Thymus (tissue), 11 donors: Measurements from ENCODE around the gene DUSP2. TPM values are rescaled to one million over a fixed set of nuclear protein-coding genes. Genes with fewer than 3 reads are reported as not detected.
"Not testable (repeated sequence)": the region's sequence is repeated elsewhere in the genome, so short reads cannot be mapped to it uniquely, and the experiment has no call there.

Source experiments
- DNase-seq, 9 donors: peaks; one replicate each; pipeline ENCODE4 v3.0.0-alpha.2; 2013; ENCODE audit warnings: low spot score in 9 of 9, low read depth in 6 of 9, missing footprints in 1 of 9
- H3K27ac ChIP-seq, 2 donors: one replicate each; pipeline ENCODE4 v1.5.1; 2013; ENCODE audit warnings: control low read depth in 1 of 2, low read depth in 1 of 2, low read length in 1 of 2, mild to moderate bottlenecking in 1 of 2, moderate library complexity in 1 of 2
- H3K27me3 ChIP-seq, 2 donors: one replicate each; pipeline ENCODE4 v1.5.1; 2013; ENCODE audit warnings: low read length in 1 of 2; ENCODE audit not compliant: control insufficient read depth in 2 of 2, insufficient read depth in 1 of 2
- H3K36me3 ChIP-seq, 2 donors: one replicate each; pipeline ENCODE4 v1.5.1; 2013; ENCODE audit warnings: low read length in 1 of 2, mild to moderate bottlenecking in 1 of 2, moderate library complexity in 1 of 2; ENCODE audit not compliant: control insufficient read depth in 2 of 2, insufficient read depth in 2 of 2
- H3K4me1 ChIP-seq, 2 donors: one replicate each; pipeline ENCODE4 v1.5.1; 2013; ENCODE audit warnings: low read length in 2 of 2; ENCODE audit not compliant: control insufficient read depth in 2 of 2, insufficient read depth in 2 of 2
- H3K4me3 ChIP-seq, 2 donors: one replicate each; pipeline ENCODE4 v1.5.1; 2013; ENCODE audit warnings: low read length in 2 of 2, control low read depth in 1 of 2, mild to moderate bottlenecking in 1 of 2
- H3K9me3 ChIP-seq, 2 donors: one replicate each; pipeline ENCODE4 v1.5.1; 2013; ENCODE audit warnings: low read length in 1 of 2, mild to moderate bottlenecking in 1 of 2; ENCODE audit not compliant: control insufficient read depth in 2 of 2, insufficient read depth in 1 of 2
- WGBS: extraction: QIAGEN DNeasy Blood & Tissue Kit; methylation state at CpG from one replicate; pipeline ENCODE4 v1.1.7; 2013; 5-methylcytosine and 5-hydroxymethylcytosine counted together
- polyA plus RNA-seq: library from polyadenylated mRNA; stranded (reverse); fragments of 200-250 nt; gene quantifications from one replicate; pipeline ENCODE4 v1.2.3, GENCODE V29; 2013
- total RNA-seq: library from RNA; stranded (reverse); fragments of 120-200 nt; gene quantifications from one replicate; pipeline ENCODE4 v1.2.4, GENCODE V29; 2013
- donor health status: healthy.

Gene DUSP2
- total and polyA plus RNA-seq, 2 donors = 60.0 to 208 TPM

DNA sequence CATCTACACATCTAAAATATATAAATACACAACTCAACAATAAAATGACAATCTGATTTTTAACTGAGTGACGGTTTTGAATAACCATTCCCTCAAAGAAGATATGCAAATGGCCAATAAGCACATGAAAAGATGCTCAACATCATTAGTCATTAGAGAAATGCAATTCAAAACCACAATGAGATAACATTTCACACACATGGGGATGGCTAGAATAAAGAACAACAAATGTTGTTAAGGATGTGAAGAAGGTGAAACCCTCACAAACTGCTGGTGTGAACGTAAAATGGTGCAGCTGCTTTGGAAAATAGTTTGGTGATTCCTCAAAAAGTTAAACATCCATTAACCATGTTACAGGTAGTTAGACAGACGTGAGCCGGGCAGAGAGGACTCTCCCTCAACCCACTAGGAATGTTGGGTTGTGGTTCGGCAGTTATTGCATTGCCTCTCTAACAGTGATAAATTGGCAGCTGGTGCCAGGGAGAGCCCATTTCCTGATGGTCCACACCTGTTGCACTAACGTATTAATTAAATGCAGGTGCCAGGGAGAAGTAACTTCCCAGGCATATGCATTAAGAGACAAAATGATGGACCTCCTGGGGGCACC, 22.3 kb upstream of the DUSP2 start:
- H3K27ac ChIP-seq = no peak overlapping the region
- no peak overlapping the region for H3K4me3 ChIP-seq
- WGBS = 35% methylated on average over 6 of the region's 6 CpGs
- DNase-seq = no peak
- no peaks in the 10 kb centered on the region for H3K27me3 ChIP-seq
- no peaks in the 10 kb centered on the region for H3K36me3 ChIP-seq
- H3K9me3 ChIP-seq = peaks cover 0 to 7% of the 10 kb centered on the region in 2 donors
- peaks cover 33 to 49% of the 10 kb centered on the region in 2 donors for H3K4me1 ChIP-seq

DNA sequence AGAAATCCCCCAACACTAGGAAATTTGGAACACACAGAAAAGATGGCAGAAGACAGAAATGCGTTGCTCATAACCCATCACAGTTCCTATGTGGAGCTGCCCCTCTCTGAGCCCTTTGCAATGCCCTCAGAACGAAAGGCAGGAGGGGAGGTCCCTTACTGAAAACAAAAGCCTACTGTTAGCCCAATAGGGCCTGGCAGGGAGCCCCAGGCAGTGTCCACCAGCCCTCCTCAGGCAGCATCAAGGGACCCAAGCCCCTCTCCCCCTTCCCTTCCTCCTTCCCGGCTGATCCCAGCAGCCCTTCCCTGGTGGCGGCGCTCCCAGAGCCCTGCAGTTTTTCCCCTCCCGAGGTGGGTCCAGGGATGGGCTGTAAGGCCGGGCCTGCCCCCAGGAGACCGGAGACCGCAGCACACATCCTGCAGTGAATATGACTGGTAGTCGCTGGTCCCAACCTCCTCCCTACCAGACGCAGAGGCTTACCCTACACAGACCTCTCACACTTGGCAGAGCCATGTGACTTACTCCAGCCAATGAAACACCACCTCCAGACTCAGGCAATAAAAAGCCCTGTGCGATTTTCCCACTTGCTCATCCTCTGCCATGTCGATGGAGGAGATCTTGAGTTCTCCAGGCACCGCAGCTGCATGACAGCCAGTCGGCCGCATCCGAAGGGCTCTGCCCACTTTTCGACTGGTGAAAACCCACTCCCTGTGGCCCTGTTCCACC, 19.4 kb upstream of the DUSP2 start:
- 73% methylated on average over 18 of the region's 18 CpGs for WGBS
- peak in 5 of 9 donors; percentile 47 to 89 (median 74) for DNase-seq
- Histone ChIP-seq H3K9me3 (peaks cover 0 to 11% of the 10 kb centered on the region in 2 donors), H3K27ac (peak overlapping the region; percentile 95 to 99), H3K4me1 (peaks cover 46 to 66% of the 10 kb centered on the region in 2 donors), H3K27me3 (no peaks in the 10 kb centered on the region), H3K36me3 (no peaks in the 10 kb centered on the region), H3K4me3 (peak overlapping the region; percentile 36 to 48)

DNA sequence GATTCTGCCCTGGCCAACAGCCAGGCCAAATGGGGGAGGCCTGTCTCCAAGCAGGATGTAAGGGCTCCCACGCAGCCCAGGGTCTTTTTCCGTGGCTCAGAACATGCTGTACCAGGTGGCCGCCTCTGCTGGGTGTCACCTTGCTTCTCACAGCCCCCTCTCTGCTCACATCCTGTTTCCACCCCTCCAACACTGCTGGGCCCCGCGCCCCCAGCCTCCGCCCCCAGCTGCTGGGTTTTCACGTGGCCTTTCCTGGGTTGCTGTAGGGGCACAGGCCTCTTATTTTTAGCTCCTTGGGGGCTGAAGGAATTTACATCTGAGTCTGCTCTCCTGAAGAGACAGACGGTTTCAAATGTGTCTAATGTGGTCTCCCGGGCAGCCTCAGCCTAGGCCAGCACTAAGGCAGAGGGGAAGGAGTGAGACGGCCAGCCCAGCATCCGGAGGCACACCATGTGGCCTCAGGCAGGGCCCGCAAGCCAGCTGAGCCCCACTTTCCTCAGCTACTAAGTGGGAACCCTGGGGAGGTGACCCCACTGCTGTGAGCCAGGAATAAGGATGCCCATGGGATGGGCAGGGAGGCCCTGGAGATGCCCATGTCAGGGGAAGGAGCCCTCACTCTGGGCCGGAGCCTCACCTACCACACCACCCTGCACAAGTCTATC, 18.7 kb upstream of the DUSP2 start:
- no peaks in the 10 kb centered on the region for H3K36me3 ChIP-seq
- H3K27me3 ChIP-seq = no peaks in the 10 kb centered on the region
- peak overlapping the region; percentile 95 to 99 for H3K27ac ChIP-seq
- peak overlapping the region; percentile 36 to 48 for H3K4me3 ChIP-seq
- peaks cover 53 to 73% of the 10 kb centered on the region in 2 donors for H3K4me1 ChIP-seq
- 9% methylated on average over 13 of the region's 13 CpGs for WGBS
- DNase-seq = peak in 6 of 9 donors; percentile 75 to 96 (median 90)
- H3K9me3 ChIP-seq = peaks cover 0 to 11% of the 10 kb centered on the region in 2 donors

DNA sequence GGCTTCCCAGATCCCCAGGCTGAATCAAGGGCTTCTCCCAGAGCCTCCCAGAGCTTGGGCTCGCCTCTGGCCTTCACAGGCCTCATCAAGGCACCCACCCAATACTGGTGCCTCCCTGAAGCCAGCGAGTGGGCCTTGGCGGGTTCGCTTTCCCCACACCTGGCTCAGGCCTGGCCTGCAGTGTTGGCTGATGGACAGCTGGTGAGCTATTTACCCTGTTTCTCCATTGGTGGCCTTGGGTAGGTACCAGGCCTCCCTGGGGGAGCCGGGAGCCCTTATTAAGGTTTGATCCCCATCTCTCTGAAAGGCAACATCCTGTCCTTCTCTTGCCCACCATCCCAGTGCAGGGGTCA, 18.2 kb upstream of the DUSP2 start:
- WGBS = 85% methylated on average over 5 of the region's 5 CpGs
- peak overlapping the region; percentile 95 to 99 for H3K27ac ChIP-seq

DNA sequence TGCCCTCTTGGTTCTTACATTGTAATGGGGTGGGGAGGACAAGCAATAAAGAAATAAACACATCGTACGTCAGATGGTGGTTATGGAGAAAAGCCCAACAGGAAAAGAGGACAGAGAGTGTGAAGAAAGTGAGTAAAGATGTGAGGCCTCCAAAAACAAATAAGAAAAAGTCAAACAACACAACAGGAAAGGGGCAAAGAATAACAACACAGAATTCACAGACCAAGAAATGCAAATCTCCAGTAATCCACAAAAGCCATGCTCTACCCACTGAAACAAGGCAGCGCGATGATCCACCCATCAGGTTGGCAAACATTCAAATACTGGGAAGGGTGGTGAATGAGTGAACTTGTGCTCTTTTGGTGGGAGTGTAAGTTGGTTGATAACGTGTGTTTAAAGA, 16.7 kb upstream of the DUSP2 start:
- H3K9me3 ChIP-seq = peaks cover 0 to 11% of the 10 kb centered on the region in 2 donors
- H3K36me3 ChIP-seq = no peaks in the 10 kb centered on the region
- peaks cover 65 to 82% of the 10 kb centered on the region in 2 donors for H3K4me1 ChIP-seq
- H3K27ac ChIP-seq = peak overlapping the region; percentile 83 to 99
- DNase-seq = no peak
- H3K27me3 ChIP-seq = no peaks in the 10 kb centered on the region
- H3K4me3 ChIP-seq = no peak overlapping the region
- 75% methylated on average over 5 of the region's 5 CpGs for WGBS

More for the DNA sequence above, 18.2 kb upstream of the DUSP2 start:
- DNase-seq = no peak
- peak overlapping the region; percentile 36 to 48 for H3K4me3 ChIP-seq
- H3K9me3 ChIP-seq = peaks cover 0 to 11% of the 10 kb centered on the region in 2 donors
- no peaks in the 10 kb centered on the region for H3K27me3 ChIP-seq
- no peaks in the 10 kb centered on the region for H3K36me3 ChIP-seq
- H3K4me1 ChIP-seq = peaks cover 57 to 78% of the 10 kb centered on the region in 2 donors

DNA sequence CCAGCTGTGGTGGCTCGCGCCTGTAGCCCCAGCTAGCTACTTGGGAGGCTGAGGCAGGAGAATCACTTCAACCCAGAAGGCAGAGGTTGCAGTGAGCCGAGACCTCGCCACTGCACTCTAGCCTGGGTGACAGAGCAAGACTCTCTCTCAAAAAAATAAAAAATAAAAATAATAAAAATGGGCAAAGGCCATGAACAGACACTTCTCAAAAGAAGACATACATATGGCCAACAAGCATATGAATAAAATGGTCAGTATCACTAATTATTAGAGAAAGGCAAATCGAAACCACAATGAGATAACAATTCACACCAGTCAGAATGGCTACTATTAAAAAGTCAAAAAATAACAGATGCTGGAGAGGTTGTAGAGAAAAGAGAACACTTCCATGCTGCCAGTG, 15.1 kb upstream of the DUSP2 start:
- Histone ChIP-seq H3K4me1 (peaks cover 78 to 90% of the 10 kb centered on the region in 2 donors), H3K9me3 (peaks cover 0 to 11% of the 10 kb centered on the region in 2 donors)
- WGBS = 98% methylated on average over 5 of the region's 5 CpGs
- DNase-seq, H3K4me3 ChIP-seq, H3K27ac ChIP-seq, H3K27me3 ChIP-seq, H3K36me3 ChIP-seq: not testable (repeated sequence)

DNA sequence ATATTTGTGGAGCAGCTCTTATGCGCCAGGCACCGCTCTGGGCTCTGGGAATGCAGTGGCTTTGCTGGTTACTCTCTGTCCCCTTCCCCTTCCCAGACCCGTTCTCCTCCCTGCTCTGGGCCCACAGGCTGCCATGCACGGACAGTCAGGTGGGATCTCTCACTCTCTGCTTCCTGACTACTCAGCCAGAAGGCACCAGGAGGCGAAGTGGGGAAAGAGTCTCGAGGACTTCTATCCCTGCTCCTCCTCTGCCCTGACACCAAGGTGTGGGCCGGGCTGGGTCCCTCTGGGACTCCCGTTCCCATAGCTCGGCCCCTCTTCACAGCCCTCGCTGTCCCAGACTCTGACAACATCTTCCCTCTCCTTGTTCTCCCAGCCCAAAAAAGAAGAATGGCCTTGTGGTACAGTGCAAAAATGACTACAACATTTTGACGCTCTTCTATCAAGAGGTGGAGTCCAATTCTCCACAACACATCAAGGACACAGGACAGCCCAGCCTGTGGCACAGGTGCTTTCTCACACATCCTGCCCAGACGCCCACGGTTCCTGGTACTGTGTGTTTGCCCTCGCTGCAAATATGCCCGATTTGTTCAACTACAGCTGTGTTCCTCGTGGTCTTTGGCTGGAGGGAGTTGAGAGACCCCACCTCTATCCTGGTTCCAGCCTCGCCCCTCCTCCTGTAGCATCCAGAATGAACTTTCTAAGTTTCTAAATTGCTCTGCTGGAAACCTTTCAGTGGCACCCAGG, 14.0 kb upstream of the DUSP2 start:
- H3K36me3 ChIP-seq = no peaks in the 10 kb centered on the region
- peaks cover 81 to 90% of the 10 kb centered on the region in 2 donors for H3K4me1 ChIP-seq
- peaks cover 0 to 4% of the 10 kb centered on the region in 2 donors for H3K9me3 ChIP-seq
- WGBS = 62% methylated on average over 17 of the region's 17 CpGs
- peak in 1 of 9 donors; percentile 76 for DNase-seq
- H3K27ac ChIP-seq = peak overlapping the region; percentile 76 to 84
- H3K4me3 ChIP-seq = no peak overlapping the region
- H3K27me3 ChIP-seq = no peaks in the 10 kb centered on the region

DNA sequence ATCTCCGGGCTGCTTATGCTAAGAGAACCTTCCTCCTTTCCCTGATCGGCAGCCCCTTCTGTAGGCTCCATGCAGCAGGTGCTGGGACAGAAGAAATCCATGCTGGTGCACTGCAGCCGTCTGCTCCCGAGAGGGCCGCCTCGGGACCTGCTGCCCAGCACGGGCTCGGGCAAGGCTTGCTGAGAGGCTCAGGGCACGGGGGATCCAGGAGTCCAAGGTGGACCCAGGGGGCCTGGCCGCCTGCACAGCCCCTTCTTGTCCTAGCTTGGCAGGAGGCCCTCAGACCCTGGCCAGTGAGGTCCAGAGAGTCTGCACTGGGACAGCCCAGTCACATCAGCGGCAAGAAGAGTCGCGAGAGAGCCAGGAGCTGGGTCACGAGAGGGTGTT, 13.3 kb upstream of the DUSP2 start:
- 95% methylated on average over 14 of the region's 14 CpGs for WGBS
- no peak for DNase-seq
- H3K27ac ChIP-seq = peak overlapping the region in 1 of 2 donors; percentile 84
- H3K4me1 ChIP-seq = peaks cover 81 to 90% of the 10 kb centered on the region in 2 donors
- H3K27me3 ChIP-seq = no peaks in the 10 kb centered on the region
- peaks cover 0 to 4% of the 10 kb centered on the region in 2 donors for H3K9me3 ChIP-seq
- no peaks in the 10 kb centered on the region for H3K36me3 ChIP-seq
- H3K4me3 ChIP-seq = no peak overlapping the region
